ENCODE results near the gene ZNF319.

Gene ZNF319

GRCh38 chr16:57997528-57998265 lies 2.8 kb downstream of the ZNF319 start:
- TF ChIP-seq CTCF (IDR thresholded peaks at IDR 0.05; ENCODE audit: low read depth, low read length), result no peak
- no peak for DNase-seq (ENCODE audit: low read depth, low spot score)
- in situ Hi-C loops (cut with HindIII; ENCODE audit: low sequenced_read_pairs), result no loop called here
- H3K4me3 ChIP-seq (ENCODE audit: low read depth, low read length), result no peak overlapping the region

GRCh38 chr16:57997176-57997527 lies 3.3 kb downstream of the ZNF319 start:
- in situ Hi-C loops (cut with HindIII; ENCODE audit: low sequenced_read_pairs), result no loop called here
- DNase-seq (ENCODE audit: low read depth, low spot score), result no peak
- TF ChIP-seq CTCF (IDR thresholded peaks at IDR 0.05; ENCODE audit: low read depth, low read length), result no peak

GRCh38 chr16:57996406-57997175 lies 3.9 kb downstream of the ZNF319 start:
- no peak for DNase-seq (ENCODE audit: low read depth, low spot score)
- TF ChIP-seq CTCF (IDR thresholded peaks at IDR 0.05; ENCODE audit: low read depth, low read length), result no peak
- no peak overlapping the region for H3K4me3 ChIP-seq (ENCODE audit: low read depth, low read length)
- in situ Hi-C loops (cut with HindIII; ENCODE audit: low sequenced_read_pairs), result no loop called here

More at GRCh38 chr16:57997176-57997527, 3.3 kb downstream of the ZNF319 start:
- H3K4me3 ChIP-seq (ENCODE audit: low read depth, low read length), result no peak overlapping the region

- TF ChIP-seq CTCF (IDR thresholded peaks at IDR 0.05; ENCODE audit: low read depth, low read length), result no peak
- in situ Hi-C loops (cut with HindIII; ENCODE audit: low sequenced_read_pairs), result no loop called here
- DNase-seq (ENCODE audit: low read depth, low spot score), result no peak
- no peak overlapping the region for H3K4me3 ChIP-seq (ENCODE audit: low read depth, low read length)
Observed at GRCh38 chr16:57995721-57996405, 4.6 kb downstream of the ZNF319 start.

- in situ Hi-C loops (cut with HindIII; ENCODE audit: low sequenced_read_pairs), result no loop called here
- H3K4me3 ChIP-seq (ENCODE audit: low read depth, low read length), result no peak overlapping the region
- DNase-seq (ENCODE audit: low read depth, low spot score), result peak; percentile 33
- peak; percentile 47 for TF ChIP-seq CTCF (IDR thresholded peaks at IDR 0.05; ENCODE audit: low read depth, low read length)
Observed at GRCh38 chr16:57994778-57995177, 5.7 kb downstream of the ZNF319 start.

GRCh38 chr16:57994361-57994760 lies 6.1 kb downstream of the ZNF319 start:
- TF ChIP-seq CTCF (IDR thresholded peaks at IDR 0.05; ENCODE audit: low read depth, low read length), result no peak
- in situ Hi-C loops (cut with HindIII; ENCODE audit: low sequenced_read_pairs), result no loop called here
- DNase-seq (ENCODE audit: low read depth, low spot score), result no peak
- H3K4me3 ChIP-seq (ENCODE audit: low read depth, low read length), result no peak overlapping the region
